Measurements from ENCODE around the gene PRORP. TPM values are rescaled to one million over a fixed set of nuclear protein-coding genes. Genes with fewer than 3 reads are reported as not detected.
A peak's percentile ranks its signal among the peaks of the same experiment; 100 is the strongest.

The PRORP gene
- total RNA-seq, 5 donors from 2014 or later (not counting 1 experiment from before 2014, with no cell fraction given), result 31.9 to 43.3 (median 35.9) TPM

DNA sequence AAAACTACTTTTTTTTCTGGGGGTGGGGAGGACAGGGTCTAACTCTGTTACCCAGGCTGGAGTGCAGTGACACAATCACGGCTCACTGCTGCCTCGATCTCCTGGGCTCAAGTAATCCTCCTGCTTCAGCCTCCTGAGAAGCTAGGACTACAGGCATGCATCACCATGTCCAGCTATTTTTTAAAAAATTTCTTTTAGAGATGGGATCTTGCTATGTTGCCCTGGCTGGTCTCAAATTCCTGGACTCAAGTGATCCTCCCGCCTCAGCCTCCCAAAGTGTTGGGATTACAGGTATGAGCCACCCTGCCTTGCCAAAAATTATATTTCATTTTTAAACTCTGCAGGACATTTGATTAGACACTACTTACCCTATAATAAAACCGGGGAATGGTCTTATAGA is 6.1 kb upstream of the PRORP start:
- Histone ChIP-seq H3K36me3 (ENCODE audit: control insufficient read depth in 2 of 2, extremely low read depth in 1 of 2, insufficient read depth in 1 of 2, low read length in 1 of 2) (peaks cover 12 to 44% of the 10 kb centered on the region in 2 donors), H3K9me3 (no peaks in the 10 kb centered on the region), H3K27ac (ENCODE audit: low read length) (no peak overlapping the region), H3K4me1 (ENCODE audit: control insufficient read depth in 1 of 2, extremely low read depth in 1 of 2, insufficient read depth in 2 of 2, low read length in 2 of 2) (peaks cover 3 to 27% of the 10 kb centered on the region in 2 experiments), H3K4me3 (ENCODE audit: control insufficient read depth in 1 of 2, extremely low read depth in 1 of 2, low read length in 1 of 2) (no peak overlapping the region), H3K27me3 (replicated peaks in 1 of 2; ENCODE audit: control insufficient read depth in 2 of 2, extremely low read depth in 1 of 2, insufficient read depth in 2 of 2, low read length in 1 of 2) (no peaks in the 10 kb centered on the region)
- ATAC-seq (replicated peaks in 1 of 4) (no peak), DNase-seq (no peak)
- ChIA-PET CTCF (no interaction called here), POLR2A (no interaction called here)
- no CpG with 5 or more reads among the region's 4 CpGs for WGBS (ENCODE audit: insufficient coverage)
- H3K36me3 Mint-ChIP-seq, result peaks cover 39% of the 10 kb centered on the region
- H3K27me3 Mint-ChIP-seq, result no peaks in the 10 kb centered on the region
- H3K27ac Mint-ChIP-seq, result no peak overlapping the region
- H3K9me3 Mint-ChIP-seq, result no peaks in the 10 kb centered on the region
- H3K4me1 Mint-ChIP-seq, result peaks cover 55 to 64% (median 60%) of the 10 kb centered on the region in 3 donors
- H3K4me3 Mint-ChIP-seq, result no peak overlapping the region

DNA sequence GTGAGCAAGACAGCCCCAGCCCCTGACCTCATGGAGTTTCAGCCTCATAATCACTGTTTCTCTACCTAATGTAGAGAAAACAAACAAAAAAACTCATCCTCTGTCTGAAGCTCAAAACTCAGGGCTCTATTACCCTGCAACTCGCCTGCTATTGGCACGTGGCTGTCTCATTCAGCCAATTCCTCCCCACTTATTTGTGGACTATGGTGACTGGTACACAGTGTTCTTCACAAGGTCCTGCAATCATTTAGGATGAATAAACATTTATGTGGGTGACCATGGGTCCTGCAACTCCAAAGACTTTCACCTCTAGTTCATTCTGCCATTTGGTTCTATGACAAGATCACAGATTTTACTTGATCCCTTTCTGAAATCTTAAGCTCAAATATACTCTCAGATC is 5.2 kb upstream of the PRORP start:
- no CpG with 5 or more reads among the region's 2 CpGs for WGBS (ENCODE audit: insufficient coverage)
- Histone ChIP-seq H3K27me3 (replicated peaks in 1 of 2; ENCODE audit: control insufficient read depth in 2 of 2, extremely low read depth in 1 of 2, insufficient read depth in 2 of 2, low read length in 1 of 2) (no peaks in the 10 kb centered on the region), H3K9me3 (no peaks in the 10 kb centered on the region), H3K36me3 (ENCODE audit: control insufficient read depth in 2 of 2, extremely low read depth in 1 of 2, insufficient read depth in 1 of 2, low read length in 1 of 2) (peaks cover 12 to 35% of the 10 kb centered on the region in 2 donors), H3K27ac (ENCODE audit: low read length) (no peak overlapping the region), H3K4me3 (ENCODE audit: control insufficient read depth in 1 of 2, extremely low read depth in 1 of 2, low read length in 1 of 2) (no peak overlapping the region), H3K4me1 (ENCODE audit: control insufficient read depth in 1 of 2, extremely low read depth in 1 of 2, insufficient read depth in 2 of 2, low read length in 2 of 2) (peaks cover 3 to 30% of the 10 kb centered on the region in 2 experiments)
- Mint-ChIP-seq H3K9me3 (no peaks in the 10 kb centered on the region), H3K27ac (peak overlapping the region in 1 of 2 donors; percentile 30), H3K4me1 (peaks cover 56 to 62% (median 59%) of the 10 kb centered on the region in 3 donors), H3K27me3 (no peaks in the 10 kb centered on the region), H3K4me3 (no peak overlapping the region), H3K36me3 (peaks cover 30% of the 10 kb centered on the region)
- DNase-seq (no peak), ATAC-seq (replicated peaks in 1 of 4) (no peak)
- ChIA-PET POLR2A (interaction anchor here (0.7 kb wide), 2 partner anchors 65 to 374 kb away, joined by 3 to 5 read pairs; no protein-coding TSS in a partner anchor), CTCF (no interaction called here)

DNA sequence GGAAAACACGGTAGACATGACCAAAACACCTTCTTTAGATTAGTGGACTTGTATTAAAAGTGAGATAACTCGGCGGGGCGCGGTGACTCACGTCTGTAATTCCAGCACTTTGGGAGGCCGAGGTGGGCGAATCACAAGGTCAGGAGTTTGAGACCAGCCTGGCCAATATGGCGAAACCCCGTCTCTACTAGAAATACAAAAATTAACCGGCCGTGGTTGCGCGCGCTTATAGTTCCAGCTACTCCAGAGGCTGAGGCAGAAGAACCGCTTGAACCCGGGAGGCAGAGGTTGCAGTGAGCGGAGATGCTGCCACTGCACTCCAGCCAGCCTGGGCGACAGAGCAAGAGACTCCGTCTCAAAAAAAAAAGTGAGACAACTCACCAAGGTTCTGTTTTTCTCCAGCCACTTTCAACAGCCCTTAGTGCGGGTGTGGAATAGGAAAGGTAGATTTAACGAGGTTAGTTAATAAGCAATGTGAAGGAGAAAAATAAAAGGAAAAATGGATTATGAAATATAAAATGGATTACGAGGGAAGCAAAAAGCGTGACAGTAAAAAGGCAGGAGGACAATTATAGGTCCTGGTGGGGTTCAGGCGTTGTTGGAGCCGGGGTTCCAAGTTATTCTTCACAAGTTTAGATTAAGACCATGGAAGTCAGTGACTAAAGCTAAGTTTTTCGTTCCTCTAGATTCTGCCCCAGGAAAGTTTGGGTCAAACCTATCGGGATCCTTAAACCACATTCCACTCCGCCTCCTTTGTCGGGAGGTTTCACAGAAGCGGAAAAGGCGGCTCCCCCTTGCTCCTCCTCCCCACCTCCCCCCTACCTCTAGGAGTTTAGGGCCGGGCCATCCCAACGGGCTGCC is 1.1 kb upstream of the PRORP start:
- peaks cover 12% of the 10 kb centered on the region for H3K36me3 Mint-ChIP-seq
- H3K27ac Mint-ChIP-seq, result peak overlapping the region; percentile 100

DNA sequence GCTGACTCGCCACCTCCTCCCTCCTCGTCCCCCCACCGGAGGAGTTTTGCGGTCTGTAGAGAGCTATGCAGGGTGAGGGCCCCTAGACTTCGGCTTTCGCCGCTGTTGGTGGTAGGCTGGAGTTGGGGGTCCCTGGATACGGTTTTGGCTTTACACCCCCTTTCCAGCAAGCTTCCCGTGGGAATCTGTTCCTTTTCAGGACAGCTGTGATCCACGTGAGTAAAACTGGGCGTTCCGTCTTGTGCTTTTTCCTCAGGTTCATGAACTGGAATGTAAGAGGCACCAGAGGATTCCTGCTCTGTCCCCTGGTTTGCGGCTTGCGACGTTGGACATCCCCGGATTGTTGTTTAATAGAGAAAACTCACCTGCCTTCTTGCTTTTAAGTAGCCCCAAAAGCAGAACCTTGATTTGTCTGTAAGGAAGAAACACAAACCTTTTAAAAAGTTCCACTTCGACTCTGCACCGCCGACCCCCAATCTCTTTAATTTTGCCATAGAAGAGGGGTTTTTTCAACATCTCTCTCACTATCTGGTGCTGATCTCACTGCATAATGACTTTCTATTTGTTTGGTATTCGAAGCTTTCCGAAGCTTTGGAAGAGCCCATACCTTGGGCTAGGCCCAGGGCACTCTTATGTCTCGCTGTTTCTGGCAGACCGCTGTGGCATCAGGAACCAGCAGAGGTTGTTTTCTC is 490 bp downstream of the PRORP start:
- ATAC-seq (replicated peaks in 1 of 4) (no peak), DNase-seq (peak in 2 of 35 experiments; percentile 4 to 7)
- ChIA-PET CTCF (interaction anchor here in 1 of 2 donors (0.8 to 3.1 kb wide), 5 partner anchors 18 to 286 kb away, joined by 3 to 26 read pairs (median 8); partner anchors contain the start of genes FAM177A1, NFKBIA and SRP54), POLR2A (interaction anchor here (0.5 to 3.9 kb wide), 8 partner anchors 12 to 293 kb away, joined by 3 to 35 read pairs (median 12); partner anchors contain the start of genes NFKBIA (in 2 of the 2) and FAM177A1 (in 1 of the 2))
- peak overlapping the region; percentile 99 for H3K27ac ChIP-seq (ENCODE audit: low read length)
- H3K4me3 ChIP-seq (ENCODE audit: control insufficient read depth in 1 of 2, extremely low read depth in 1 of 2, low read length in 1 of 2), result peak overlapping the region; percentile 92 to 94
- H3K27me3 Mint-ChIP-seq, result no peaks in the 10 kb centered on the region
- H3K9me3 ChIP-seq, result no peaks in the 10 kb centered on the region
- peak overlapping the region; percentile 98 to 99 (median 98) for H3K4me3 Mint-ChIP-seq
- peaks cover 72 to 79% (median 73%) of the 10 kb centered on the region in 3 donors for H3K4me1 Mint-ChIP-seq
- no peaks in the 10 kb centered on the region for H3K27me3 ChIP-seq (replicated peaks in 1 of 2; ENCODE audit: control insufficient read depth in 2 of 2, extremely low read depth in 1 of 2, insufficient read depth in 2 of 2, low read length in 1 of 2)
- peaks cover 0 to 13% of the 10 kb centered on the region in 2 donors for H3K36me3 ChIP-seq (ENCODE audit: control insufficient read depth in 2 of 2, extremely low read depth in 1 of 2, insufficient read depth in 1 of 2, low read length in 1 of 2)
- H3K4me1 ChIP-seq (ENCODE audit: control insufficient read depth in 1 of 2, extremely low read depth in 1 of 2, insufficient read depth in 2 of 2, low read length in 2 of 2), result peaks cover 15 to 48% of the 10 kb centered on the region in 2 experiments
- 0% methylated on average over 4 of the region's 23 CpGs for WGBS (ENCODE audit: insufficient coverage)
- peaks cover 19% of the 10 kb centered on the region for H3K36me3 Mint-ChIP-seq
- peak overlapping the region; percentile 100 for H3K27ac Mint-ChIP-seq
- no peaks in the 10 kb centered on the region for H3K9me3 Mint-ChIP-seq

More for the DNA sequence above, 1.1 kb upstream of the PRORP start:
- 18% methylated on average over 20 of the region's 34 CpGs for WGBS (ENCODE audit: insufficient coverage)
- ChIA-PET CTCF (interaction anchor here (1.0 to 3.1 kb wide), 4 partner anchors 19 to 295 kb away, joined by 3 to 26 read pairs (median 10); partner anchors contain the start of genes NFKBIA (in 1 of the 2) and SRP54 (in 1 of the 2)), POLR2A (interaction anchor here (0.6 to 3.9 kb wide), 10 partner anchors 18 to 294 kb away, joined by 3 to 35 read pairs (median 4); partner anchors contain the start of genes FAM177A1 (in 1 of the 2) and NFKBIA (in 1 of the 2))
- Histone ChIP-seq H3K27ac (ENCODE audit: low read length) (peak overlapping the region; percentile 99), H3K9me3 (no peaks in the 10 kb centered on the region), H3K4me1 (ENCODE audit: control insufficient read depth in 1 of 2, extremely low read depth in 1 of 2, insufficient read depth in 2 of 2, low read length in 2 of 2) (peaks cover 15 to 49% of the 10 kb centered on the region in 2 experiments), H3K4me3 (ENCODE audit: control insufficient read depth in 1 of 2, extremely low read depth in 1 of 2, low read length in 1 of 2) (peak overlapping the region; percentile 92 to 94), H3K27me3 (replicated peaks in 1 of 2; ENCODE audit: control insufficient read depth in 2 of 2, extremely low read depth in 1 of 2, insufficient read depth in 2 of 2, low read length in 1 of 2) (no peaks in the 10 kb centered on the region), H3K36me3 (ENCODE audit: control insufficient read depth in 2 of 2, extremely low read depth in 1 of 2, insufficient read depth in 1 of 2, low read length in 1 of 2) (peaks cover 2 to 3% of the 10 kb centered on the region in 2 donors)
- Mint-ChIP-seq H3K4me1 (peaks cover 75 to 77% (median 77%) of the 10 kb centered on the region in 3 donors), H3K9me3 (no peaks in the 10 kb centered on the region), H3K4me3 (peak overlapping the region; percentile 98 to 99 (median 98)), H3K27me3 (no peaks in the 10 kb centered on the region)
- ATAC-seq (replicated peaks in 1 of 4), result no peak
- peak in 1 of 35 experiments; percentile 26 for DNase-seq

DNA sequence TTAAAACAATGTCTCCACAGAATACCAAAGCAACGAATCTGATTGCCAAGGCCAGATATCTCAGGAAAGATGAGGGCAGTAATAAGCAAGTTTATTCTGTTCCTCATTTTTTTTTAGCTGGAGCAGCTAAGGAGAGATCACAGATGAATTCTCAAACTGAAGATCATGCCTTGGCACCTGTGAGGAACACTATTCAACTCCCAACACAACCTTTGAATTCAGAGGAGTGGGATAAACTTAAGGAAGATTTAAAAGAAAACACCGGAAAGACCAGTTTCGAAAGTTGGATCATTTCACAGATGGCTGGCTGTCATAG is 994 bp downstream of the PRORP start:
- peaks cover 15 to 48% of the 10 kb centered on the region in 2 experiments for H3K4me1 ChIP-seq (ENCODE audit: control insufficient read depth in 1 of 2, extremely low read depth in 1 of 2, insufficient read depth in 2 of 2, low read length in 2 of 2)
- H3K36me3 ChIP-seq (ENCODE audit: control insufficient read depth in 2 of 2, extremely low read depth in 1 of 2, insufficient read depth in 1 of 2, low read length in 1 of 2), result peaks cover 0 to 14% of the 10 kb centered on the region in 2 donors
- peak overlapping the region; percentile 99 for H3K27ac ChIP-seq (ENCODE audit: low read length)
- WGBS (ENCODE audit: insufficient coverage), result 70% methylated on average over 2 of the region's 3 CpGs
- peaks cover 72 to 79% (median 75%) of the 10 kb centered on the region in 3 donors for H3K4me1 Mint-ChIP-seq
- no peaks in the 10 kb centered on the region for H3K27me3 ChIP-seq (replicated peaks in 1 of 2; ENCODE audit: control insufficient read depth in 2 of 2, extremely low read depth in 1 of 2, insufficient read depth in 2 of 2, low read length in 1 of 2)
- H3K27ac Mint-ChIP-seq, result peak overlapping the region; percentile 100
- peaks cover 21% of the 10 kb centered on the region for H3K36me3 Mint-ChIP-seq
- peak overlapping the region; percentile 98 to 99 (median 98) for H3K4me3 Mint-ChIP-seq
- ChIA-PET POLR2A (interaction anchor here (0.5 to 3.9 kb wide), 11 partner anchors 10 to 584 kb away, joined by 3 to 35 read pairs (median 5); partner anchors contain the start of genes NFKBIA (in 2 of the 2), EAPP (in 1 of the 2) and FAM177A1 (in 1 of the 2)), CTCF (interaction anchor here (0.5 to 3.1 kb wide), 9 partner anchors 12 to 351 kb away, joined by 3 to 26 read pairs (median 5); partner anchors contain the start of genes FAM177A1 (in 1 of the 2), NFKBIA (in 1 of the 2) and SRP54 (in 1 of the 2))
- H3K4me3 ChIP-seq (ENCODE audit: control insufficient read depth in 1 of 2, extremely low read depth in 1 of 2, low read length in 1 of 2), result peak overlapping the region; percentile 92 to 94
- peak in 1 of 35 experiments; percentile 9 for DNase-seq
- ATAC-seq (replicated peaks in 1 of 4), result no peak
- no peaks in the 10 kb centered on the region for H3K9me3 ChIP-seq
- H3K9me3 Mint-ChIP-seq, result no peaks in the 10 kb centered on the region
- no peaks in the 10 kb centered on the region for H3K27me3 Mint-ChIP-seq
